HCT116 (cell line): ENCODE measurements around the gene IFT22.

ENCODE experiments used
- CEBPB ChIP-seq: IDR thresholded peaks from 2 replicates; pipeline ENCODE4 v1.6.1; 2012; ENCODE audit warnings: low read depth
- CTCF ChIP-seq, 3 experiments: fragments of 200-600 bp in 1 of 3; sonication (generic) in 1 of 3; IDR thresholded peaks in 2 of 3; conservative IDR thresholded peaks in 1 of 3; 2 replicates each; pipeline ENCODE4 v1.5.1; 2012 to 2017; ENCODE audit warnings: low read depth in 2 of 3, low read length in 2 of 3, antibody characterized with exemption in 1 of 3, borderline replicate concordance in 1 of 3, control low read depth in 1 of 3, mild to moderate bottlenecking in 1 of 3, mixed read lengths in 1 of 3, mixed run types in 1 of 3, moderate library complexity in 1 of 3; ENCODE audit not compliant: insufficient read depth in 1 of 3
- EZH2 ChIP-seq: fragments of 200-600 bp; sonication (generic); IDR thresholded peaks from 2 replicates; pipeline ENCODE4 v1.6.1; 2017; ENCODE audit warnings: antibody characterized with exemption, mixed run types
- EZH2phosphoT487 ChIP-seq: fragments of 200-600 bp; IDR thresholded peaks from 2 replicates; pipeline ENCODE4 v1.6.1; 2018; ENCODE audit warnings: antibody characterized with exemption, borderline replicate concordance
- JUND ChIP-seq: IDR thresholded peaks from 2 replicates; pipeline ENCODE4 v1.6.1; 2012
- POLR2A ChIP-seq: IDR thresholded peaks from 2 replicates; pipeline ENCODE4 v1.7.0; 2011; ENCODE audit warnings: borderline replicate concordance; ENCODE audit not compliant: insufficient read depth, insufficient read length; ENCODE audit errors: extremely low read depth
- POLR2AphosphoS5 ChIP-seq: IDR thresholded peaks from 2 replicates; pipeline ENCODE4 v1.6.1; 2011; ENCODE audit warnings: mild to moderate bottlenecking, low read depth, low read length, moderate library complexity
- REST ChIP-seq: IDR thresholded peaks from 2 replicates; pipeline ENCODE4 v1.6.1; 2012; ENCODE audit warnings: low read depth
- TCF7L2 ChIP-seq: IDR thresholded peaks from 2 replicates; pipeline ENCODE4 v1.7.0; 2011; ENCODE audit warnings: borderline replicate concordance, inconsistent platforms; ENCODE audit not compliant: insufficient read depth, insufficient read length; ENCODE audit errors: extremely low read depth
- YY1 ChIP-seq: IDR thresholded peaks from 2 replicates; pipeline ENCODE4 v1.6.1; 2011; ENCODE audit warnings: low read length, low read depth, moderate library complexity, mild to moderate bottlenecking; ENCODE audit not compliant: insufficient replicate concordance; ENCODE audit errors: extremely low read depth
- ZBTB33 ChIP-seq: IDR thresholded peaks from 2 replicates; pipeline ENCODE4 v1.6.1; 2011; ENCODE audit warnings: mild to moderate bottlenecking, low read length, moderate library complexity; ENCODE audit not compliant: insufficient replicate concordance; ENCODE audit errors: extremely low read depth
- ZNF274 ChIP-seq: fragments of 200-500 bp; sonication (Bioruptor generic); IDR thresholded peaks from 2 replicates; pipeline ENCODE4 v1.6.1; 2014; ENCODE audit warnings: mild to moderate bottlenecking, low read depth, low read length, inconsistent platforms

- TF ChIP-seq CEBPB = no peak
- TF ChIP-seq CTCF (IDR thresholded peaks at IDR 0.05 in 2 of 3, conservative IDR thresholded peaks at IDR 0.05 in 1 of 3; ENCODE audit: borderline replicate concordance in 1 of 3, insufficient read depth in 1 of 3, low read depth in 2 of 3, low read length in 2 of 3) = no peak
- TF ChIP-seq YY1 = no peak
- TF ChIP-seq POLR2A = no peak
- no peak for TF ChIP-seq REST
- TF ChIP-seq EZH2phosphoT487 = no peak
- no peak for TF ChIP-seq ZNF274
- TF ChIP-seq EZH2 = no peak
- no peak for TF ChIP-seq TCF7L2
- no peak for TF ChIP-seq POLR2AphosphoS5
- no peak for TF ChIP-seq ZBTB33
- no peak for TF ChIP-seq JUND
Measured at GRCh38 chr7:101352920-101353308, 31.3 kb upstream of the IFT22 start.
